Panc1 (cell line): ENCODE measurements around the gene NEK7. TPM values are rescaled to one million over a fixed set of nuclear protein-coding genes. Genes with fewer than 3 reads are reported as not detected.

Experiments
- ATAC-seq: fragments of 200-7000 bp; cut with Tn5 transposase; 2 replicates; pipeline ENCODE4 v1.9.1; 2020; ENCODE audit warnings: mild to moderate bottlenecking, moderate library complexity
- BruUV-seq: library from RNA; stranded (reverse); fragments of 400-500 nt; replicated peaks from 2 replicates; lab custom pipeline; 2021; lab: Mats Ljungman, UMichigan
- CTCF ChIA-PET: fragments of 300-600 bp; sonication (Branson Sonifier 250); formaldehyde crosslinking; loops from one replicate; lab custom pipeline; 2022; ENCODE audit warnings: antibody characterized with exemption; lab: Charles Lee
- POLR2A ChIA-PET: fragments of 300-600 bp; sonication (Branson Sonifier 250); formaldehyde crosslinking; loops from one replicate; lab custom pipeline; 2022; ENCODE audit warnings: antibody characterized with exemption; lab: Charles Lee
- DNase-seq: peaks from one replicate; pipeline ENCODE4 v3.0.0-alpha.2; 2010; ENCODE audit warnings: low read depth, low spot score
- H3K27ac ChIP-seq: 2 replicates; pipeline ENCODE4 v1.5.1; 2011; ENCODE audit warnings: mild to moderate bottlenecking, low read length, inconsistent platforms
- H3K27me3 ChIP-seq: fragments of 200-500 bp; sonication (Bioruptor generic); 2 replicates; pipeline ENCODE4 v1.6.0; 2014; ENCODE audit warnings: low read length, inconsistent platforms; ENCODE audit not compliant: control insufficient read depth, insufficient read depth
- H3K36me3 ChIP-seq: fragments of 200-500 bp; sonication (Bioruptor generic); 2 replicates; pipeline ENCODE4 v1.5.1; 2014; ENCODE audit warnings: inconsistent platforms, mild to moderate bottlenecking, low read length, moderate library complexity; ENCODE audit not compliant: control insufficient read depth, insufficient read depth
- H3K4me1 ChIP-seq: 2 replicates; pipeline ENCODE4 v1.5.1; 2011; ENCODE audit warnings: inconsistent platforms, mild to moderate bottlenecking, low read length, moderate library complexity; ENCODE audit not compliant: control insufficient read depth, insufficient read depth
- H3K4me3 ChIP-seq, 2 experiments: 2 replicates each; pipeline ENCODE4 v1.5.1; 2011 to 2012; ENCODE audit warnings: low read depth in 2 of 2, low read length in 2 of 2, mild to moderate bottlenecking in 2 of 2, inconsistent platforms in 1 of 2, moderate library complexity in 1 of 2
- H3K9me3 ChIP-seq: fragments of 200-500 bp; sonication (Bioruptor generic); 2 replicates; pipeline ENCODE4 v1.5.1; 2014; ENCODE audit warnings: low read depth, mild to moderate bottlenecking, inconsistent platforms, low read length, moderate library complexity; ENCODE audit not compliant: control insufficient read depth, insufficient read depth
- POLR2AphosphoS5 ChIP-seq: IDR thresholded peaks from 2 replicates; pipeline ENCODE4 v1.6.1; 2012; ENCODE audit warnings: mild to moderate bottlenecking, low read depth, low read length, moderate library complexity
- SIN3A ChIP-seq: IDR thresholded peaks from 2 replicates; pipeline ENCODE4 v1.6.1; 2012; ENCODE audit warnings: low read depth, mild to moderate bottlenecking, low read length, moderate library complexity, borderline replicate concordance; ENCODE audit not compliant: insufficient read depth
- TCF7L2 ChIP-seq: IDR thresholded peaks from 2 replicates; pipeline ENCODE4 v1.6.1; 2011; ENCODE audit warnings: mild to moderate bottlenecking, low read depth, low read length, inconsistent platforms
- in situ Hi-C: cut with HindIII; loops from 2 replicates; pipeline ENCODE4 v1.10.0; 2016; ENCODE audit warnings: low sequenced_read_pairs, low pct_unique_long_range_greater_than_20kb
- intact Hi-C: fragments of 100-400 bp; cut with micrococcal nuclease; formaldehyde crosslinking; loops from one replicate; pipeline ENCODE4 v1.10.0; 2022; ENCODE audit not compliant: unreplicated experiment
- total RNA-seq: library from RNA; stranded (reverse); gene quantifications from one replicate; pipeline ENCODE4 v1.2.1, GENCODE V29; 2021; ENCODE audit not compliant: unreplicated experiment
- TF ChIP-seq, protein P1 (sequence below), 2 experiments: IDR thresholded peaks; 2 replicates each; pipeline ENCODE4 v1.6.1; 2011 to 2012; ENCODE audit warnings: low read depth in 2 of 2, control low read depth in 1 of 2, low read length in 1 of 2, mild to moderate bottlenecking in 1 of 2, moderate library complexity in 1 of 2; ENCODE audit not compliant: insufficient read depth in 1 of 2
- TF ChIP-seq, protein P2 (sequence below): fragments of 450-650 bp; IDR thresholded peaks from 2 replicates; pipeline ENCODE4 v1.5.1; 2017; ENCODE audit warnings: mild to moderate bottlenecking

The NEK7 gene
- total RNA-seq, 1 experiment from 2014 or later, result 53.0 TPM

DNA sequence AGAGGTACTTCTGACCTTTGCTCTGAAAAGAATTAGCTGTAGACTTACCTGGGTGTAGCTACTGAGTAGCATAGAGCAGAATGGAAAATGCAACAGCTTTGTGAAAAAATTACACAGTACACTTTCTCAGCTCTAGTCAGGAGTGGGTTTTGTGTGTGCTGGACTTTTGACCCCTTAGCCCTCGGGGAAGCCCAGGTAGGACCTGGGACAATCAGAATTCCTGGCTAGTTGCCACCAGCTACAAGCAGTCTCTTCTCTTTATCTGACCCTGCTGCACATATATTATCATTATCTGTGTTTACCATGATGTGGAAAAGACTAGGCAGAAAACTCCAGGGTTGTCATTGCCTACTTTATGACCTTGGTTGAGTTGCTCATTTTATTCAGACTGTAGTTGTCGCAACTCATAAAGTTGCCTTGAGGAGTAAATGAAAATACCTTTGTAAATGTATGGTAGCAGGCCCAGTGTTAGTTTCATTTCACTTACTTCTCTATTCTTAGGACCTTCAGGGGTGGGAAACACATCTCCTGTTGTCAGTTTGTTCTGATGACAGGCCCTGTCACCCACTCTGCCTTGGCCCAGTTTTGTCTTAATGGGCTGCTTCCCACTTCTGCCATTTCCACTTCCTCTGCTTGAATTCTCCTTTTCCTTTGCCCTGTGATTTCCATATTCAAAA lies 5.4 kb downstream of the NEK7 start:
- Histone ChIP-seq H3K27me3 (no peaks in the 10 kb centered on the region), H3K9me3 (no peaks in the 10 kb centered on the region), H3K27ac (no peak overlapping the region), H3K4me3 (no peak overlapping the region), H3K4me1 (peaks cover 28% of the 10 kb centered on the region), H3K36me3 (no peaks in the 10 kb centered on the region)
- ATAC-seq (no peak), DNase-seq (no peak)
- TF ChIP-seq, protein P1, sequence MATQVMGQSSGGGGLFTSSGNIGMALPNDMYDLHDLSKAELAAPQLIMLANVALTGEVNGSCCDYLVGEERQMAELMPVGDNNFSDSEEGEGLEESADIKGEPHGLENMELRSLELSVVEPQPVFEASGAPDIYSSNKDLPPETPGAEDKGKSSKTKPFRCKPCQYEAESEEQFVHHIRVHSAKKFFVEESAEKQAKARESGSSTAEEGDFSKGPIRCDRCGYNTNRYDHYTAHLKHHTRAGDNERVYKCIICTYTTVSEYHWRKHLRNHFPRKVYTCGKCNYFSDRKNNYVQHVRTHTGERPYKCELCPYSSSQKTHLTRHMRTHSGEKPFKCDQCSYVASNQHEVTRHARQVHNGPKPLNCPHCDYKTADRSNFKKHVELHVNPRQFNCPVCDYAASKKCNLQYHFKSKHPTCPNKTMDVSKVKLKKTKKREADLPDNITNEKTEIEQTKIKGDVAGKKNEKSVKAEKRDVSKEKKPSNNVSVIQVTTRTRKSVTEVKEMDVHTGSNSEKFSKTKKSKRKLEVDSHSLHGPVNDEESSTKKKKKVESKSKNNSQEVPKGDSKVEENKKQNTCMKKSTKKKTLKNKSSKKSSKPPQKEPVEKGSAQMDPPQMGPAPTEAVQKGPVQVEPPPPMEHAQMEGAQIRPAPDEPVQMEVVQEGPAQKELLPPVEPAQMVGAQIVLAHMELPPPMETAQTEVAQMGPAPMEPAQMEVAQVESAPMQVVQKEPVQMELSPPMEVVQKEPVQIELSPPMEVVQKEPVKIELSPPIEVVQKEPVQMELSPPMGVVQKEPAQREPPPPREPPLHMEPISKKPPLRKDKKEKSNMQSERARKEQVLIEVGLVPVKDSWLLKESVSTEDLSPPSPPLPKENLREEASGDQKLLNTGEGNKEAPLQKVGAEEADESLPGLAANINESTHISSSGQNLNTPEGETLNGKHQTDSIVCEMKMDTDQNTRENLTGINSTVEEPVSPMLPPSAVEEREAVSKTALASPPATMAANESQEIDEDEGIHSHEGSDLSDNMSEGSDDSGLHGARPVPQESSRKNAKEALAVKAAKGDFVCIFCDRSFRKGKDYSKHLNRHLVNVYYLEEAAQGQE (IDR thresholded peaks at IDR 0.05; ENCODE audit: insufficient read depth in 1 of 2, low read depth in 2 of 2, low read length in 1 of 2), result no peak
- TF ChIP-seq TCF7L2 (no peak), POLR2AphosphoS5 (no peak), SIN3A (no peak)
- TF ChIP-seq, protein P2, sequence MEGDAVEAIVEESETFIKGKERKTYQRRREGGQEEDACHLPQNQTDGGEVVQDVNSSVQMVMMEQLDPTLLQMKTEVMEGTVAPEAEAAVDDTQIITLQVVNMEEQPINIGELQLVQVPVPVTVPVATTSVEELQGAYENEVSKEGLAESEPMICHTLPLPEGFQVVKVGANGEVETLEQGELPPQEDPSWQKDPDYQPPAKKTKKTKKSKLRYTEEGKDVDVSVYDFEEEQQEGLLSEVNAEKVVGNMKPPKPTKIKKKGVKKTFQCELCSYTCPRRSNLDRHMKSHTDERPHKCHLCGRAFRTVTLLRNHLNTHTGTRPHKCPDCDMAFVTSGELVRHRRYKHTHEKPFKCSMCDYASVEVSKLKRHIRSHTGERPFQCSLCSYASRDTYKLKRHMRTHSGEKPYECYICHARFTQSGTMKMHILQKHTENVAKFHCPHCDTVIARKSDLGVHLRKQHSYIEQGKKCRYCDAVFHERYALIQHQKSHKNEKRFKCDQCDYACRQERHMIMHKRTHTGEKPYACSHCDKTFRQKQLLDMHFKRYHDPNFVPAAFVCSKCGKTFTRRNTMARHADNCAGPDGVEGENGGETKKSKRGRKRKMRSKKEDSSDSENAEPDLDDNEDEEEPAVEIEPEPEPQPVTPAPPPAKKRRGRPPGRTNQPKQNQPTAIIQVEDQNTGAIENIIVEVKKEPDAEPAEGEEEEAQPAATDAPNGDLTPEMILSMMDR, result no peak
- intact Hi-C loops (loop anchor here (10.0 kb wide), 1 partner anchor 523 kb away; no protein-coding TSS in a partner anchor), in situ Hi-C loops (no loop called here)
- BruUV-seq, result no TSS peak
- CTCF ChIA-PET, result no interaction called here
- POLR2A ChIA-PET, result no interaction called here

DNA sequence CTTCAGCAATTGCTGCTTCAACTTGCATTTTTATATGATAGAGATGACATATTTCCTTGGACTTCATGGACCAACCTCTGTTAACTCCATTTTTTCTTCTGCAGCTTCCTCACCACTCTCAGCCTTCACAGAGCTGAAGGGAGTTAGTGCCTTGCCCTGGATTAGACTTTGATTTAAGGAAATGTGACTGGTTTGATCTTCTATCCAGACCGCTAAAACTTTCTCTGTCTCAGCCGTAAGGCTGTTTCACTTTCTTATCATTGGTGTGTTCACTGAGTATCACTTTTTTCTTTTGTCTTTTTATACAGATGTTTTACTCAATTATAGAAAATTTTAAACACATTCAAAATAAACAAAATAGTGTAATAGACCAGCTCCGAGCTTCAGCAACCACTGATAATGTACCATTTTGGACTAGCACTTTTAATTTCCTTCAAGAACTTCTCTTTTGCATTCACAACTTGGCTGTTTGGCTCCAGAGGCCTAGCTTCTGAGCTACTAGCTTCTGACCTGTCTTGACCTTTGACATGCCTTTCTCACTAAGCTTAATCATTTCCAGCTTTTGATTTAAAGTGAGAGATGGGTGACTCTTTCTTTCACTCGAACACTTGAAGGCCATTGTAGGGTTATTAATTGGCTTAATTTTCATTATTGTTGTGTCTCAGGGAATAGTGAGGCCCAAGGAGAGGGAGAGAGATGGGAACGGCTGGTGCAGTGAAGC lies 9.3 kb downstream of the NEK7 start:
- intact Hi-C loops, result loop anchor here (10.0 kb wide), 1 partner anchor 519 kb away; no protein-coding TSS in a partner anchor
- H3K4me1 ChIP-seq, result peaks cover 16% of the 10 kb centered on the region
- H3K36me3 ChIP-seq, result no peaks in the 10 kb centered on the region
- no peak overlapping the region for H3K27ac ChIP-seq
- no peak for DNase-seq
- ChIA-PET POLR2A (no interaction called here), CTCF (interaction anchor here (0.6 kb wide), 1 partner anchor 297 kb away, joined by 4 read pairs; no protein-coding TSS in a partner anchor)
- no peaks in the 10 kb centered on the region for H3K27me3 ChIP-seq
- TF ChIP-seq, protein P1 (IDR thresholded peaks at IDR 0.05; ENCODE audit: insufficient read depth in 1 of 2, low read depth in 2 of 2, low read length in 1 of 2), result no peak
- TF ChIP-seq POLR2AphosphoS5 (no peak), TCF7L2 (no peak), SIN3A (no peak)
- TF ChIP-seq, protein P2, result no peak
- in situ Hi-C loops, result no loop called here
- BruUV-seq, result no TSS peak
- no peak overlapping the region for H3K4me3 ChIP-seq
- no peak for ATAC-seq
- H3K9me3 ChIP-seq, result no peaks in the 10 kb centered on the region
